OCI-M2 (cell line): Measurements from ENCODE around the gene CD28.
"Not testable (repeated sequence)": the region's sequence is repeated elsewhere in the genome, so short reads cannot be mapped to it uniquely, and the experiment has no call there.

Experiments used
- DNase-seq: peaks from one replicate; lab custom pipeline; 2025; ENCODE audit not compliant: unreplicated experiment; lab: John Stamatoyannopoulos, UW

The CD28 gene

DNA sequence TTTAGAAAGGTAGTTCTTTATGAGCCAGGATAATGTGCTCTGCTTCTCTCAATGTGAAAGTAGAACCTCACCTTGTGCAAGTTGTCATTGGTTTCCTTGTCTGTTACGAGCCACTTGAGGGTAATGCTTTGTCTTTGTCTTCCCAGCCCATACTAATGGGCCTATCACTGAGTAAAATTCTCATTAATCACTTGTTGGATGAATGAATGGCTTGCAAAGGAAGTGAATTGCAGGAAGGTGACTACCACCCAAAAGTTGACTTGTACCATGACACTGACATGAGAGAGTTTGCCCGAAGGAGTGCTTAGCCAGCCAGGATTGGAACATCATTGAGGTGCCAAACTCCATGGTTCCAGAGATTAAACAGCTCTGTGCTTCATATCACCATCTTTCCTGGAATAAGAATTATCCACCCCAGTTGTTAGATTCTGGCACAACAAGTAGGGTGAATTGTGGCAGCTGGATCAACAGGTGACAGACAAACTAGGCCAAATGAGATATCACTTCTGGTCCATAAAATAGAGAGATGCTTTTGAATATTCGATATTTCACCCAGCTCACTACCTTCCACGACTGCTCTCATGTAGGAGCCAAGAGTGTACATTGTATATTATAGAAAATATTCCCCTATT is 20.5 kb upstream of the CD28 start:
- no peak for DNase-seq

DNA sequence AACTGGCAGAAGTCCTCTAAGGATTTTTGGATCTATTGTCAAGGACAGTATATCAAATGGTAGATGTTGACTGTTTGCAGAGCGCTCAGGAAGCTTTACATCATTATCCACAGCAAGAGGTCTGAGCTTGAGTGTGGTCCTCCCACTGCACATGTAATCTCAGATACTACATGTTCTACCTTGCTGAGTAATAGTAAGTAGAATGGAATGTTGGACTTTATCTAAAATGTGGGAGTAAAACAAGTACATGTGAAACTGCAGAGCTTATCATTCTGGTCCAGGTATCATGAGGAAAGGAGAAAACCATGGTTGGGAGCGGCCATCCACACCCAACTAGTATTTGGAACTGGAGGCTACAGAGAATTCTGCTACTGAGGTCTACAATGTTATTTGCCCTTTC is 19.3 kb upstream of the CD28 start:
- no peak for DNase-seq

DNA sequence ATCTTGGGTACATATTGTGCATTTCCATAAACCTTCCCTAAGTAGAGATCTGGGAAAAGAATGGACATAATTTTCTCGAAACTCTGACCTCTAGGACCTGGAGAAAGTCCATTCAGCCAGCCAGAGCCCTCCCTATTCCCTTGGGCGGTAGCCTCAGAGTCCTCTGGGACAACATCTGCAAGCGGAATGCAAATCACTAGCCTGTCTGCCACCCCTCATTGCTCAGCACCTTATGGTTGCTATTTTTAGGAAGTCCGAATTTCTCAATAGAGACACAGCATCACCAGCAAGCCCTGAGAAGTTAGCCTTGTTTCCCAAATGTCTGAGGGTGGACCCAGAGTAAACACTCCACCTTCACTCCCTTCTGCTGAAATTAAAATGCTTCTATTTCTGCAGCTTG is 17.6 kb upstream of the CD28 start:
- no peak for DNase-seq

DNA sequence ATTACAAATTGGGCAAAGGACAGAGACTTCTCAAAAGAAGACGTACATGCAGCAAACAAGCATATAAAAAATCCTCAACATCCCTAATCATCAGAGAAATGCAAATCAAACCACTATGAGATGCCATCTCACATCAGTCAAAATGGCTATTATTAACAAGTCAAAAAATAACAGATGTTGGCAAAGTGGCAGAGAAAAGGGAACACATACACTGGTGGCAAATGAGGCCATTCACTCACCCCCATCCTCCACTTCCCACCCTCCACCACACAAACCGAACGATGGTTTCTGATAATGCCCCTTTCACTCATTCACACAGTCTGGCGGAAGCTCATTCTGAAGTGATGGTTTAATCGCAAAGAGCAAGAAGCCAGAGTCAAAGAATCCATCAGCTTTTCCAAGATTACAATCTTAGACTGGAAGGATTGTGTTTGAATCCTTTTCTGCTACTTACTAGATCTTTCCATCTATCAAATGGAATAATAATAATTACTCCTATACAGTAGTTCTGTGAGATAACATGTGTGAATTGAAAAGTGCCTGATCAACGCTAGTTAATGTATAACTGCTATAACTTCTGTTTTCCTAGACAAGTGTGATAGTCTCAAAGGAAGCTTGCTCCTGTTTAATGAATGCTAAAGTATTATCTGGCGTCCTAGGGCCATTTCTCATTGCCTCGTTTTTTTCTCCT is 16.9 kb upstream of the CD28 start:
- no peak for DNase-seq

DNA sequence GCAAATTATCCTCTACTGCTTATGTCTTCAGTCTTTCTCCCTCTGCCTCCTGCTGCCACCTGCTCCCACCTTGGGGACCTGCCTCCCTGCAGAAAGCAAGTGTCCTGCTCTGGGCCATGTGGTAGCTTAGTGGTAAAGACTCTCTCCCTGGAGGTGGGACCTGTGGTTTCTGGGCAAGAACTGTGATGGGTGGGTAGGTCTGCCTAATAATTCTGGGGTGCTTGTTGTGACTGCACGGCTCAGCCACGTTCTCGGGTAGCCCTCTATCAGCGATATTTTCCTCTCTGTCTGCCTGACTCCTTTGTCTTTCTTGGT is 16.4 kb upstream of the CD28 start:
- DNase-seq, result no peak

DNA sequence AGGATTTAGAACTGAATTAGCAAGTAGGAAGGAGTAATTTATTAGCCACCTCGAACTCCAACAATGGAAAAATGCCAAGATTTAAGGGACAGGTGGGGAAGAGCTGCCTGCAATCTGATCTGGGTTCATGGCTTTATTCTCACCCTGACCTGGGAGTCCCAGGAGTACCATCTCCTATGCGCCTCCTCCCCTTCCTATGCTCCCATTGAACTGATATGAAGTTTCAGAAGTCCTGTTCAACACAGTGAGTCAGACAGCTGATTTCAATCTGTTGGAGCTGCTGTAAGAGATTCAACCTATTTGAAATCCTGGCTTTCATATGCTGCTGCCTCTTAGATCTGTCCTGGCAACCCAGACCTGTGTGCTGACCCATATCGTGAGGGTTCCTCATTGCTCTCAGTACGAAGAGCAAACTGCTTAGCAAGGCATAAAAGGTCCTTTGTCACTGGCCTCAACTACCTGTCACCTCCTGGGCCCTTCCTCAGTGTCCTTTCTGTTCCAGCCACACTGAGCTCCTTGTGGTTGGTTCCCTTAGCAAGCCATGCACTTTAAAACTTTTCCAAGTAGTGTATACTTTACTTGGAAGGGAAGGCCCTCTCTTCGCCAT is 15.9 kb upstream of the CD28 start:
- DNase-seq, result no peak

DNA sequence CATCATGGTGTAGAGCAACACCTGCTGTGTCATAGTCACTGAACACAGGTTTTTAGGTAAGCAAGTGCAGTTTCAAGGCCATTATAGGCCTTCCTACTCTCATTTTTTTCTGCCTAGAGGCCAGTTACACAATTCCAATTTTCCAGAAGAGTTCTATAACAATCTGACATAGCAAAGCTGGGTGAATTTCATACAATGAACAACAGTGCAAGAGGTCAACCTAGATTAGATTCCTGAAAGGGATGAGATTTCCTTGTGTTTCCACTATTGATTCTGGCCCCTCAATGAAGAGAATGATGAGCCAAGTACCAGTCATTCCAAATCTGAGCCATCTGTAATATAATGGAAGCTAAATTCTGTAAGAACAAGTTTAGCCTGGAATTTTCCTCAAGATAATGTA is 15.3 kb upstream of the CD28 start:
- no peak for DNase-seq

DNA sequence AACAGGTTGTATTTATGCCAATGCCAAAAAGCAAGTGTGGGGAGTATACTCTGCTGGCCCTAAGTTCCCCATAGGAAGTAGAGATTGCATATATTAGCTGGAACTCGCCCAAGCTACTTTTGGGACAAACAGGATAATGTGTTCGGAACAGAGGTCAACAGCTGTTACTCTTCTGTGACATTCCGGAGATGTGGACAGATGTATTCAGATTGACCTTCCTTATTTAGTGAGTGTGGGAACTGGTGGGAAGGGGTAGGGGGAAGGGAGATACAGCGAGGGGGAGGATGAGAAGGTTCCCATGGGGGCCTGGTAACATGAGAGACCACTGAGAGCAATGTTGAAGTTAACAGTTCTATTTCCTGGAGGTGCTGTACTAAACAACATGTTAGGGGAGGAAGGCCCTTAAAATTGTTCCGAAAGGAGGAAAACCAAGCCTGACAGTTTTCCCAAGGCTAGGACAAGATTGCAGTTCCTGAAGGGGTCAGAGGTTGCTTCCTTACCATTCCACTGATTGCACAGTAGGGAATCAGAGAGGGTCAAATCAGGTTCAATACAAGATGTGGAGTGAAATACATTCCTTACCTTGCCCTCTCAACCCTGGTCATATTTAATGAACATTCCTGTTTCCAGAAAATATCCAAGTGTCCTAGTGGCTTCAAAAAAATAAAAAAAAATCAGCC is 14.3 kb upstream of the CD28 start:
- DNase-seq, result no peak

DNA sequence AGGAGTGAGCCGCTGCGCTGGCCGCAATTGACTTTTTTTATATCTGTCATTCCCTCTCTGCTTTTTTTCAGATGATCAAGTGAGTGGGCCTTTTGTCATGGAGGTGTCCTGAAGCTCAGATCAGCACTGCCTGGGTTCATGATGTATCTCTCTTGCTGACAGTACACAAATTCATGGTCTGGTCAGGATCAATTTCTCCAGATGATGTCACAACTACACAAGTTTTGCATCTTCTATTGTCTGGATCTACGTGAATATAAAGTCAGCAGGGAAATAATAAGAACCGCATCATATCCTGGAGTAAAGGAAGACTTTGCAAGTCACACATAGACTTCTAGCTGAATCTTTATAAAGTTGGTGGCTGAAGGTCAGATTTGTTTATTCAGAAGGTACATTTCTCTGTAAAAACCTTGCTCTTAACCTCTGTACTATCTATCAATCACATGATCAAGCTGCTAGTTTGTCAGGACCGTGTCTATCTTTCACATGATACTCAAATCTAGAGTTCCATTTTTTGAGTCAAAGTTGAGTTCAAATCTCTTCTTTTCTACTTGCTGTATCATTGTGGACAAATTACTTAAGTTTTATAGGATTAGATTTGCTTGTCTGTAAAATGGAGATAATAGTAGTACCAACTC is 13.1 kb upstream of the CD28 start:
- DNase-seq, result no peak

DNA sequence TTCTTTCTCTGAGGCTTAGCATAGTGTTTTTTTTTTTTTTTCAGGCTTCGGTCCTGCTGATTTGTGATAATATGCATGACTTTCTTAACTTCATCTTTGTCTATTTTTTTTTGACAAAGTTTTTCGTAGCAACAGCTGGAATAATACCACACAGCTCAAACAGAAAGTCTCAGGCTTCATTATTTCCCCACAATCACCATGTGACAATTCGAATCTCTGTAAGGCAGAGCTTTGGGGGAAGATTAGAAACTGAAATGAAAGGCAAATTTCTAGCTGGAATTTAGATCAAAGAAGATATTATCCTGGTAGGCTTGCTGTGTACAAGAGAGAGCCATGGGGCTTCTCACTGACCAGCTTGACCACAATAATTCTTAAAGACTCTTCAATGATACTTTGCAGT is 12.2 kb upstream of the CD28 start:
- DNase-seq, result no peak

DNA sequence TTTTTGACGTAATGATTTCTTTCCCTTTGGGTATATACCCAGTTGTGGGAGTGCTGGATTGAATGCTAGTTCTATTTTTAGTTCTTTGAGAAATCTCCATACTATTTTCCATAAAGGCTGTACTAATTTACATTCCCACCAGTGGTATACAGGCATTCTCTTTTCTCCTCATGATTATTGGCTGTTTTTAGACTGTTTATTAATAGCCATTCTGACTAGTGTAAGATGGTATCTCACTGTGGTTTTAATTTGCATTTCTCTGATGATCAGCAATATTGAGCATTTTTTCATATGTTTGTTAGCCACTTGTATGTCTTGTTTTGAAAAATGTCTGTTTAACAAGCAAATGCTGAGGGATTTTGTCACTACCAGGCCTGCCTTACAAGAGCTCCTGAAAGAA is 9.2 kb upstream of the CD28 start:
- no peak for DNase-seq

DNA sequence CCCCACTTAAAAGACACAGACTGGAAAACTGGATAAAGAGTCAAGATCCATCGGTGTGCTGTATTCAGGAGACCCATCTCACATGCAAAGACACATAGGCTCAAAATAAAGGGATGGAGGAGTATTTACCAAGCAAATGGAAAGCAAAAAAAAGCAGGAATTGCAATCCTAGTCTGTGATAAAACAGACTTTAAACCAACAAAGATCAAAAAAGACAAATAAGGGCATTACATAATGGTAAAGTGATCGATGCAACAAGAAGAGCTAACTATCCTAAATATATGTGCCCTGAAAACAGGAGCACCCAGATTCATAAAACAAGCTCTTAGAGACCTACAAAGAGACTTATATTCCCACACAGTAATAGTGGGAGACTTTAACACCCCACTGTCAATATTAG is 8.7 kb upstream of the CD28 start:
- not testable (repeated sequence) for DNase-seq

DNA sequence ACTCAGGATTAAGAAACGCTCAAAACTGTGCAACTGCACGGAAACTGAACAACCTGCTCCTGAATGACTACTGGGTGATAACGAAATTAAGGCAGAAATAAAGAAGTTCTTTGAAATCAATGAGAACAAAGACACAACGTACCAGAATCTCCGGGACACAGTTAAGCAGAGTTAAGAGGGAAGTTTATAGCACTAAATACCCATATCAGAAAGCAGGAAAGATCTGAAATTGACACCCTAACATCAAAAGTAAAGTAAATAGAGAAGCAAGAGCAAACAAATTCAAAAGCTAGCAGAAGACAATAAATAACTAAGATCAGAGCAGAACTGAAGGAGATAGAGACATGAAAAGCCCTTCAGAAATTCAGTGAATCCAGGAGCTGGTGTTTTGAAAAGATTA is 8.0 kb upstream of the CD28 start:
- not testable (repeated sequence) for DNase-seq

DNA sequence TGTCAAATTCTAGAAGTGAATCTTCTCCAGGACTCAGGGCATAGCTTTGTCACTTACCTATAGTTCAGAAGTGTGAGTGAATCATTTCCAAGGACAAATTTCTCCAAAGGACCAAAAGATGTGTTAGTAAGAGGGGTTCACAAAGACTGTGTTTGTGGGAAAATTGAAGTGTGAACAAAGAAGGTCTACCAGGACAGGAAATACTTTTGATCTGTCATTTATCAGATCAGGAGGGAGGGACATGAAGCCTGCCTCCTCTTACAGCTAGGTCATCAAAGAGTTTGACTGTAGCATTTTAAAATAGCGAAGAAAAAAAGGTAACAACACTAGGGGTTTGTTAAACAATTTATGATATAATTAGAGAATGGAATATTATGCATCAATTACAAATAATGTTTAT is 2.0 kb upstream of the CD28 start:
- no peak for DNase-seq

DNA sequence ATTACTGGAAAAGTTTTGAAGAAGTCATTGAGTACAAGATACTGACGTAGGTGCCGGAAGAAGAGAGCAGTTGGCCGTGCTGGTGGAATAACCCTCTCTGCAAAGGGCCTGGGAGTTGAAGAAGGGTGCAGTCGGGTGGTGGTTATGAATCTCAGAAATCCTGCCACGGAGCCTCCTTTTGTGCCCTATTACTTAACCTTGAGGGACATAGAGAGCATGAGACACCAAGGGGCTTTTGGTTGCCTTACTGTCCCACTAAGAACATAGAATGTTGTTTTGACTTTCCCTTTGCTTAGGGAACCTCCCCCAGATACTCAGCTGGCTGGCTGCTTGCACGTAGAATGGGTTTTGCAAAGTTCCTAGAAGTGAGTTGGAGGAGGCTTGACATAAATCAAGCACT is 1.3 kb upstream of the CD28 start:
- DNase-seq, result no peak

DNA sequence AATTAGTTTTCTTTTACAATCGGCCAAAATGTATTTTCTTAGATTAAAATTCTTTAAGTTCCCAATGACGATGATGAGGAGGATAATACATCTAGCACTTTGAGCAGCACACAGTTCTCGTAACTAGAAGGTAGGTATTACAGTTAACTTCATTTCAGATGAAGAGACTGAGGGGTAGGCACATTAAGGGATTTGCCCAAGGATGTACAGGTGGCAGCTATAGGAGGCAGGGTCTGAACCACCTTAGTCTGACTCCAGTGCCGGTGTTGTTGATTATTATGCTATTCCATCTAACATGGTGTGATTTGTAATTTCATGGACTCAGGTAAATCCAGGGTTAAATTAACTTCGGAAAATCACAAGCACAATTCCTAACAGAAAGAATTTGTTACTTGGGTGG is 1.1 kb downstream of the CD28 start:
- DNase-seq, result no peak

DNA sequence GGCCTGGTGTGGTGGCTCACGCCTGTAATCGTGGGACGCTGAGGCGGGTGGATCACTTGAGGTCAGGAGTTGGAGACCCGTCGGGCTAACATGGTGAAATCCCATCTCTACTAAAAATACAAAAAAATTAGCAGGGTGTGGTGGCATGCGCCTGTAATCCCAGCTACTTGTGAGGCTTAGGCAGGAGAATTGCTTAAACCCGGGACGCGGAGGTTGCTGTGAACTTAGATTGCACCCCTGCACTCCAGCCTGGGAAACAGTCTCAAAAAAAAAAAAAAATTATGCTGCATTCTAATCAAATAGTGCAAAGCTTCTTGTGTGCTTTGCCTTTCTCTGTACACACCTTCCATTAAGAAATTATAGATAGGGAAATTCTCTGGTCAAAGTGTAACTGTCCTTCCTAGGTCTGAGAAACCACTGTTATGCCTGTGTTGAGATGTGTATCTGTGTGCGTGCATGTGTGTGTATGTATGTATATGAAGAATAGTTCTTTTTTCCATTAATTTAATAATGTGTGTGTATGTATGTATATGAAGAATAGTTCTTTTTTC is 2.5 kb downstream of the CD28 start:
- no peak for DNase-seq

DNA sequence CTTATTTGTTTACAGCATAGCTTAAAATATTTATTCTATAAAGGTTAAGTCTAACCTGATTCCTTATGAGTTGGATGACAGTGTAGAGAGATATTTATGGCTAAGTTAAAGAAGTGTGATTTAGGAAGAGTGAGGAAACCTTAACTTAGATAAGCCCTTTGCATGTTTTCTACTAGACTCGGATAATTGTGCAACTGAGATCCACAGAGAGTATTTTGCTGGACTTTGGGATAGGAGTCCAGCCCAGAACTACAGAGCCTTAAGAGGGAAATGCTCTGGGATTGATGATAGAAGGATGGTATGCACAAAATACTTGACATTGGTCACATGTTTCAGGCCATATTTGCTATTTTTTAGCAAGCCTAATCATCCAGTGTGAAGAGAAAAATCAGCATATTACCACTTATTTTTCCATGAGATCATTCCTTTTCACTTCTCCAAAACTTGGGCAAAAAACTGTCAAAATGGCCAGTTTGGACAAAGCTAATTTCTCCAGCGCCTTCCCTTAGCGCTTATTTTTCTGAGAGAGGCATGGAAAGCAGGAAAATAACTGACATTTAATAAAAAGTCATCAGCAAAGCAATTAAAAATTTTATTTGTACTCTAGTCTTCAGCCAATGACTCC is 3.1 kb downstream of the CD28 start:
- no peak for DNase-seq

DNA sequence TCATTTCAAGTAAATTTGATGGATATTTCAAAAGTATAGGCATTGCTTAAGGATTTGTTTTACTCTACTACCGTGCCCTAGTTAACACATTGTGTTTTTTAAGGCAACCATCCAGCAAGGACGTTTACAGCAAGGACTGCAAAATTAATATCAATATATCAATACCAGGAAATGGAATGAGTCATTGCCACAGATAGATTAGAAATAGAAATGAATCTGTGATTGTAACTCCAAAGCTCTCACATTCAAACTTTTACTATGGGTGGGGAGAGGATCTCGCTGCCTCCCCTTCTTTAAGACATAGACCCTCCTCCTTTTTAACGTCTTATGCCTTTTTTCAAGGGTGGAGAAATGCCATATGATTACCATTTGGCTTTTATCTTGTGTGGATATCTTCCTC is 3.8 kb downstream of the CD28 start:
- DNase-seq, result no peak

DNA sequence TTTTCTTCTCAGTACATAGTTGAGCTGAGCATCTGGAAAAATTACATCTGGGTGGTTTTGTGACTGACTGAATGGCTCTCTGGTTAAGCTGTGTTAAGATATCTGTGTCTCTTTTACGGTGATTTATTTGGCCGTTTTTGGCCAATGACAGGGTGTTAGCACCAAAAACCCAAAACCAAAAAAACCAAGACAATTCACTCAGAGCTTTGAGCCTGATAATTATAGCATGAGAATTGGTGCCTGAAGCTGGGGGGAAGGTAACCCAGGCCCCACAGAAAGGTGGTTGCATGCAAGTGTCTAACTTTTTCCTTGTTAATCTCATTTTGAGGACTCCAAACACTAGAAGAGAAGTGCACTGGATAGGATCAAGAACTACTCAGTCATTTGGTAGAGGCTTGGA is 4.5 kb downstream of the CD28 start:
- no peak for DNase-seq

DNA sequence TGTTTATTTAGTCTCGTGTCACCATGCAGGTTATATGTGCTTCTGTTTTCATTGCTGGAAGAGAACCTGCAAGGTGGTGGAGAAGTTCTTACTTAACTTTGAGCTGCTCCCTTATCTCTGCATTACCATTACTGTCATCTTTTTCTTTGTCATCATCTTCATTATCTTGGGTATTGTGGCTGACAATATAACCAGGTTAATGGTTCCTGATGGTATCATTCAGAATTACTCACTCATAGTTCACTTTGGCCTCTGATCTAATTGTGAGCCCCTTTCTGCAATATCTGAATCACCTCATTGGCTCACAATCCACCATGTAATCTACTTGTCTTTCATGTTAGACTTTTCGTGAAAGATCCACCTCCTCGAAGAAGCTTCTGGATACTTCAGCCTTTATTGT is 5.0 kb downstream of the CD28 start:
- DNase-seq, result no peak
